CD4-positive, alpha-beta T cell treated with Interleukin-6 at 100 ng/mL for 8 hours (primary cell): ENCODE data around the gene ZNF444.
"Not testable (repeated sequence)": the region's sequence is repeated elsewhere in the genome, so short reads cannot be mapped to it uniquely, and the experiment has no call there.

ENCODE experiments used
- DNase-seq: peaks from one replicate; pipeline ENCODE4 v3.0.0-alpha.2; 2020; ENCODE audit warnings: mixed read lengths, low spot score

Gene ZNF444

GRCh38 chr19:56140583-56141416, at the start of gene ZNF444:
TSS of gene ZNF444 (plus strand) at chr19:56141287. CDS start at chr19:56146912, 5,625 bp downstream.
- peak; percentile 100 for DNase-seq

DNA sequence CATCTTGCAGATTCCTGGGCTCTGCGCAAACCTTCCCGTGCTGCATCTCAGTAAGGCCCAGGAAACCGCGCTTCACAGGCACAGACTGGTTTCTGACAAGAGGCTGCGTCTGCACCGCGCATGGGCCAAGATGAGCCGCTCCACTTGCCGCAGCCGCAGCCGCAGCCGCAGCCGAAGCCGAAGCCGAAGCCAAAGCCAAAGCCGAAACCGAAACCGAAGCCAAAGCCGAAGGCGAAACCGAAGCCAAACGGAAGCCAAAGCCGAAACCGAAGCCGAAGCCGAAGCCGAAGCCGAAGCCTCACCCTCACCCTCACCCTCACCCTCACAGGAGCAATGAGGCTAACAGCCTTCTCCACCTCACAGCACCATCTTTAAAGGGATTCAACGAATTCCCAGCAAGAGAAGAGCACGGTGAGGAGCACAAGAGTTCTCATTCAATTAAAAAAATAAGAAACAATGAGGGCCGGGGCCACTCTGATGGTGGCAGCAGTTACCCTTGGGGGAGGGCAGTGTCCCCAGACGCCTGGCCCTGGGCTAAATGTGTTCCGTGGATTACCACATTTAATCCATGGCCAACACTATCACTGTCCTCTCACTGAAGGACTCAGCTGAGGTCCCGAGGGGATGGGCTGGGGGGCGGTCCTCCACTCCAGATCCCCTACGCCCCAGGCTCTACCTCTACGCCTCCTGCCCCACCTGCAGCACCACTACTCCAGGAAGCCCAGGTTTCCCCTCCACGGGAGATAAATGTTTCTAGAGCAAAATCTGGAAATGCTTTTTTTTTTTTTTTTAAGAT, 49.1 kb upstream of the ZNF444 start:
- no peak for DNase-seq

GRCh38 chr19:56092685-56093631, 48.1 kb upstream of the ZNF444 start:
- no peak for DNase-seq

GRCh38 chr19:56094449-56094848, 46.6 kb upstream of the ZNF444 start:
- DNase-seq = no peak

DNA sequence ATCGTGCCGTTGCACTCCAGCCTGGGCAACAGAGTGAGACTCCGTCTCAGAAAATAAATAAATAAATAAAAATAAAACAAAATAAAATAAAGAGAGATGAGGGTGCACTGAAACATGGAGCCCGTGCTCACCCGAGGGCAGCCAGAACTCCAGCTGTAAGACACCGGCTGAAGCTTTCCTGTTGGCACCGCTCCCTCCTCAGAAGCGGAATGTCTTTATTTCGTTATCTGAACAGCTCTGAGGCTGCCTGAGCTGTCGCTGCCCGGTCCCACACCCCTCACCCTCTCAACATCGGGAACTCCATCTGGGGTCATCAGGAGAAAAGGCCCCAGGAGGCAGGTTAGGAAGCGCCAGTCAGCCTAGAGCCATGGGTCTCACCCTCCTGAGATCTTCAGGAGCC, 44.4 kb upstream of the ZNF444 start:
- no peak for DNase-seq

- DNase-seq = no peak
Observed at GRCh38 chr19:56097306-56097705, 43.8 kb upstream of the ZNF444 start.

DNA sequence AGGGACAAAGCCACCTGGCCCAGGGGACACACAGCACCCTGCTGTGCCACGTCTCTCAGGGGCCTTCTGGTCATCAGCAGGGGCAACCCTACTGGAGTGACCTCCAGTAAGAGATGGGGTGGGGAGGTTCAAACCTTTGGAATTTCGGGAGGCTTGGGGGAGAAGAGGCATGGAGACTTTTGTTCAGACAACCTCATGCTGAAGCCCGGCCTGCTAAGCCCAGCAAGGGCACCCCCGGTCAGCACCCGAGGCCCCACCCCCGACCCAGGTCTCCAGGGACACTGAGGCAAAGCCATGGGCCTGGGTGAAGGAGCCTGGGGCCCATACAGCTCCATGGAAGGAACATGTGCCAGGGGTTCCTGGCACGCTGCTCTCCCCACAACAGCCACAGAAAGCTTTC, 43.3 kb upstream of the ZNF444 start:
- no peak for DNase-seq

- DNase-seq = not testable (repeated sequence)
Observed at GRCh38 chr19:56098237-56098636, 42.9 kb upstream of the ZNF444 start.

DNA sequence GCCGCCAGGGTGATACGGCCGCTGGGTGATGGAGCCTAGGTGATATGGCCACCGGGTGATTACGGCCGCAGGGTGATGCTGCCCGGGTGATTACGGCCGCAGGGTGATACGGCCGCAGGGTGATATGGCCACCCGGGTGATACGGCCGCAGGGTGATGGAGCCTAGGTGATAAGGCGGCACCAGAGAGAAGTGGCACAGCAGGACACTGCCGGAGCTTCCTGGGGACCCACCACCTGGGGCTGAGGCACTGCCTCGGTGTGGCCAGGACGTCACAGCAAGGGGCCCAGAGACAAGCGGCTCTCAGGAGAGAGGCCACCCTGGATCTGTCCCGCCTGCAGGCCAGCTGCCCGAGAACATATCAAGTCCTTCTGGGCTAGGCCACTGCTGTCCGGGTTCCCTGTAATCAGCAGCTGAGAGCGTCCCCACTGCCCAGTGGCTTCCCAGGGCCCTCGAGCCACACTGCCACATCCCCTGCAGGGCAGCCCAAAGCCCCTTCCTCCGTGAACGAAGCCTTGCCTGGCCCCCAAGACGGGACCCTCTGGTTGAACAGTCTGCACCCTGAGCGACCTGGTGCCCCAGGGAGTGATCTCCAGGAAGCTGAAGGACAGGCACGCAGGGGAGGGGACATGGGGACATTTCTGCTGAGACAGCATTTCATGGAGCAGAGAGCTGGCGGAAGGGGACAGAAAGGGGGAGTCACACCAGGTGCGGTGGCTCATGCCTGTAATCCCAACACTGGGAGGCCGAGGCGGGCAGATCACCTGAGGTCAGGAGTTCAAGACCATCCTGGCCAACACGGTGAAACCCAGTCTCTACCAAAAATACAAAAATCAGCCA, 42.1 kb upstream of the ZNF444 start:
- DNase-seq = no peak

DNA sequence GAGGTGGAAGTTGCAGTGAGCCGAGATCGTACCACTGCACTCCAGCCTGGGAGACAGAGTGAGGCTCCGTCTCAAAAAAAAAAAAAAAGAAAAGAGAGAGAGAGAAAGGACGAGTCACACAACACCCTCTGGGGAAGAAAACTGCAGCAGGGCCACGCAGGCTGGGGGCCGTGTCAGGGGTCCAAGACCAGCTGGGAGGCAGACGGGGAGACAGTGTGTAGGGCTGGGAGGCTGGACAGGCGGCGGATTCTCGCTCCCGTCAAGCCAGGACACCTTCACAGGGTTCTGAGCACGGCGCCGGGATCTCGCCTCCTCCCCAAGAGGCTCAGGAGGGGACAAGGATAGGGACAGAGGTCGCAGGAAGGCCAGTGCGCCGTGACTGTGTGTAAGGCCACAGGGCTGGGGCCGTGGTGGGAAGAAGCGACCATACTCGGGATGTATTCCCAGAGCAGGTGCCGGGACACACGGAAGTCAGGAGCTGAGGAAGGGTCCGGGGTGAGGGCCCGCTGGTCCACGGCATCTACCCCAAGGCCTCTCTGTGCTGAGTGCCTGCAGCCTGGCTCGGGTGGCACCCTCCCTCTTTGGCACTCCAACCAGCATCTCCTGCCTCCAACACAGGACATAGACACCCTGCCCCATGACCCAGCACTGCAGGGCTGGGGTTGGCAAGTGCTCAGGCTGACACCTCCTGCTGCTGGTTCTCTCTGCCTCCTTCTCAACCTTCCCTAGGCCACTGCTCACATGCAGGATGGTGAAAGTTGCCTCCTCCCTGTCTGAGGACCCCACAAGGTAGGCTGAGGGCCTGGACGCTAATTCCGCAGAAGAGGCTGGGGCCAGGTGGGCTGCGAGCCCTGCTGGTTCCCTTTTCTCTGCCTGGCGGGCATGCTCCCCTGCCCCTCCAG, 41.2 kb upstream of the ZNF444 start:
- DNase-seq = no peak

GRCh38 chr19:56101095-56101494, 40.0 kb upstream of the ZNF444 start:
- no peak for DNase-seq

DNA sequence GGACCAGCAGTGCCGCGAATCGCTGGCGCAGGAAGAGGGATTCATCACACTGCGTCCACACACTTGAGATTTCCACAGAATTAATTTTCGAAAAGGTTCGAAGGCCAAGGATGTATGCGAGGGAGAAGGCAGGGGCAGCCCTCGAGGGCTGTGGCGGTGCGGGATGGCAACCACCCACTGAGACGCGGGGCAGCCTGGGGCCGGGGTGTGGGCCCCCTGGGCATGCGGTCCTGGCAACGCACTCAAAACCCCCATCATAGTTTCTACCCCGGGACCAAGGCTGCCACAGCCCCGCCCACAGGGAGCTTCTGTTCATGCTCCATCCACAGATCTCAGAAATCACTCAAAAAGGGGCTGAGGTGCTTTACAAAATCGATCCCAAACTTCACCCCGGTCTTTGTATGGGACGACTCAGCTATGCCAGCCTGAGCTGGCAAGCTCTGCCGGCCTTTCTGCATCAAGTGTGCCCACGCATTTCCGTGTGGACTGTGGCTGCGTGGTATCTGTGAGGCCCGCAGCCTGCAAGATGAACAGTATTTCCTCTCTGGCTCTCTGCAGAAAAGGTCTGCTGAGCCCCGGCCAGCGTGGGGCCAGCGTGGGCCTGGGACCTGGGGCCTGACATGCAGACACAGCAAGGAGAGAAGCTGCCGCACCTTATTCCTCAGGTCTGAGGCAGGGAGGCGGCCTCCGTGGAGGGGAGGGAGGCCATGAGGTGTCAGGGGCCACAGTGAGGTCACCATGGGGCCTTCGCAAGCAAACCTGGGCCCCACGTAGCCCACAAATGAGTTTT, 39.1 kb upstream of the ZNF444 start:
- DNase-seq = no peak

DNA sequence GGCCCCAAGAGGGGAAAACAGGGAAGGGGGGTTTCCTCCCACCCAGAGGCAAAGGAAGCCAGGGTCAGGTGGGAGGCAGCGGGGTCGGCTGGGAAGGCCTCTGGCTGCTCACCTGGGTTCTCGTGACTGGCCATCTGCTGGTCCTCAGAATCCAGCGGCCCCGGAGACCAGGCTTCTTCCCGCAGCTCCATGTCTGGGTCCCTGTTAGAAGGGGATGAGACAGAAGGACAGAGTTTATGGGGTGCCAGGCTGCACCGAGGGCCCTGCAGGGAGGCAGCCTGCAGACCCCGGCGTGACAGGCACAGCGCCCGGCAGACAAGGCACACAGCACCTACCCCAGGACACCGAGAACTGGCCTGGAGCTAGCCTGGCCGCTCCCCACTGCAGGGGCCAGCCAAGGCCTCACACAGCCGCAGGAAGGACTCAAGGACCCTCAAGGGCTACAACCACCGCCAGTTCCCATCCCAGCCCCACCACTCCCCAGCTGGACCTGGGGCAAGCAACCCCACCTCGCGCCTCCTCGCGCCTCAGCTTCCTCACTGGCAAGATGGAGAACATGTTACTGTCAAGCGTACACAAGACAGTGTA, 38.0 kb upstream of the ZNF444 start:
- no peak for DNase-seq

- DNase-seq = no peak
Observed at GRCh38 chr19:56104423-56104822, 36.7 kb upstream of the ZNF444 start.

GRCh38 chr19:56105090-56105701, 35.9 kb upstream of the ZNF444 start:
- peak; percentile 40 for DNase-seq

DNA sequence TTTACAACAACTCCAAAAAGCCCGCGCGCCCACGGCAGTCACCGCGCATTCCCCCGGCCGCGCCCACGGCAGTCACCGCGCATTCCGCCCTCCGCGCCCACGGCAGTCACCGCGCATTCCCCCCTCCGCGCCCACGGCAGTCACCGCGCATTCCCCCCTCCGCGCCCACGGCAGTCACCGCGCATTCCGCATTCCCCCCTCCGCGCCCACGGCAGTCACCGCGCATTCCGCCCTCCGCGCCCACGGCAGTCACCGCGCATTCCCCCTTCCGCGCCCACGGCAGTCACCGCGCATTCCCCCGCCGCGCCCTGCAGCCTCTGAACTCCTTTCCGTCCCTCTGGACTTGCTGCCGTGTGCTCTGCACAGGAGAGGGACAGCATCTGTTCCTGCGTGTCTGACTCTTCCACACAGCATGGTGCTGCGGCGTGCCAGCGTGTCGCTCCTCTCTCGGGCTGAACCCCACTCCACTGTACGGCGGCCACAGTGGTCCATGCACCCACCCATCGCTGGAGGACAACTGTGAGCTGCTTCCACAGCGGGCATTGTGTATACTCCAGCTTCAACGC, 35.2 kb upstream of the ZNF444 start:
- not testable (repeated sequence) for DNase-seq

GRCh38 chr19:56106397-56106849, 34.7 kb upstream of the ZNF444 start:
- no peak for DNase-seq

- no peak for DNase-seq
Observed at GRCh38 chr19:56106993-56107392, 34.1 kb upstream of the ZNF444 start.
